ENCODE data around the gene WAPL.

WAPL gene

DNA sequence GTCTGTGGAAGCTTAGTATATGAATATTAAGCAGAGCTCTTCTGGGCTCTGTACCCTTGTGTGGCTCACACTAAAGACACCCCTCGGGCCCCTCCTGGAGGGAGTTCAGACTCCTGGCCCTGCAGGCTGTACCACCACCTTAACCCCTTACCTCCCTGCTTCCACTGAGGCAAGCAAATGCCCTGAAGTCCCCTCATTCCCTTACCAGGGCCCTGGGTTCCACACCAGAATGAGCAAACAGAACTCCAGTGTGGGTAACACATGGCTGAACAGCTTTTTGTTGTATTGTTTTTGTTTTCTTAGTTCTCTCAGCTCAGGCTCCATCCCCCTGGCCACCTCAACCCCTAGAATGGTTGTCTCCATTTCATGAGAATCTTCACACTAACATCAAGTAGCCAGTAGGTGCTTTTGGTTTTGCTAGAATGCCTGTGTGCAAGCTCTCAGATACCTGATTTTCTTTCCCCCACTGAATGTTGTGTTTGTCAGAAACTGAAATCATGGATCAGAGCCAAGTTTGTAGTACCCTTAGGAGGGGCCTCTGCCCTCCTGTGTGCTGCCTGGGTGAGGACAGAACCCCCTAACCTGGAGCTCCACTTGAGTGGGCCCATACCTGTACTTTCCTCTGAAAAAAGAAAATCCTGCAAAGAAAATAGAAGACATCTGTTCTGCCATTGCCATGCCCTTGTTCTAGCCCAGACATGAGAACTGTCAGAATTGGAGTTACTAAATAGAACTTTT lies 2.8 kb upstream of the WAPL start:
- no peak for DNase-seq (ENCODE audit: low spot score)

DNA sequence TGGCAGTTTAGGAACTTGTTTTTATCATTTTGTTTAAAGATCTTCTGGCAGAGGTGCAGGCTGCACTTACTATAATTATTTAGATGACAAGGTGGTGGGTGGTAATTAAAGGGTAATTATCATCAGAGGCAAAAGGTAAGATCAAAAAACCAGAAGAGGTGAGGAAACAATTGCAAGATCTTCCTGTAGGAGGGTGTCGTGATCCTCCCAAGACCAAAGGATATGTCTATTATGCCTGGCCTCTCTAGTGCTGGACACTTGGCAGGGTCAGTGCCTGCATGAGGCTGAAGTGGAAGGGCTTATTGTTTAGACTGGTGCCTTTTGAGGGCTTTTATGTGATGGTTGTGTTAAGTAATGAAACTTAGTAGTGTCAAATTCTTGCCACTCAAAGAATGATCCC lies 1.8 kb upstream of the WAPL start:
- DNase-seq (ENCODE audit: low spot score), result no peak

DNA sequence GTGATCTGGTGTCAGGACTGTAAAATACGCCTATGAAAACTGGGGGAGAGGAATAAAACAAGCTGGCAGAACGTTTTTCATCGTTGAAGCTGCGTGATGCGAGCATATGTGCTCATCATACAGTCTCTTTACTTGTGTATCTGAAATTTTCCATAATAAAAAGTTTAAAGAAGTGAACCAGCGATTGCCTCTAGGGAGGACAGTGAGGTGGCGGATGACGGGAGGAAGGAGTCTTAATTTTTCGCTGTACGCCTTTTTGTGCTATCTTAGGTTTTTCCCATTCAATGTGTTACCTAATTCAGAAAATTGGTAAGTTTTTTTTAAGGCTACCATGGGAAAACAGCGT lies 891 bp upstream of the WAPL start:
- no peak for DNase-seq (ENCODE audit: low spot score)

DNA sequence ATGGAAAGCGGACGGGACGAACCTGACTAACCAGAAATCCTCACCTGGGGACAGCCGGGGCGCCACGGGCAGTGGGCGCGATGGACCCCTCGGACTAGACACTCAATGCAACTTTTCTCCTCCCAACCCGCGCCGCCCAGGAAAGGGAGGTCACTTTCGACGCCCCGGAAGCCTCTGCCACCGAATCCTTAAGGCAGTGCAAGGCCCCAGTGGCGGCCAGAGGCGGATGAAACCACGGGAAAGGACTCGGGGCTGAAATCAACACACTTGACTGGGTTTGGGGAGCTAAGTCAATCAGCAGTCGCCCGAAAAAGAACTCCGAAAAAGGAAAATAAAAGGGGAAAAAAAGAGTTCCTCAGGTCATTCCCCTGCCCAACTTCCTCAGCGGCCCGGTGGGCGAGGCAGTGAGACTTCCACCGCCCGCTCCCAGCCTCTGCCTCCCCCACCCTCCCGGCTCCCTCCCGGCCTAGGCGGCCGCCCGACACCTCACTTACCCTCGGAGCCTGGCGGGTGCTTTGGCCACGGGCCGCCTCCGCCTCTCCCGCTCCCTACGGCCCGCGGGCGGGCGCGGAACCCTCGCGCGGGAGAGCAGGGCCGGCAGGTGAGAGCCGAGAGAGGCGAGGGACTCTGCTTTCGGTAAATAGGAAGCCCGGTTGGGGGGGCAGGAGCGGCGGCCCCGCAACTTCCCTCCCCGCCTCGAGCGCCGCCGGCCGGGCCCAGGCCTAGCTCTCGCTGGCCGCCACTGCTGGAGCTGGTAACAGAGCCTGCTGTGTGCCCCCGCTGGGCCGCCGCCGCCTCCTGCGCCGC lies 518 bp downstream of the WAPL start:
- DNase-seq (ENCODE audit: low spot score), result peak; percentile 51

DNA sequence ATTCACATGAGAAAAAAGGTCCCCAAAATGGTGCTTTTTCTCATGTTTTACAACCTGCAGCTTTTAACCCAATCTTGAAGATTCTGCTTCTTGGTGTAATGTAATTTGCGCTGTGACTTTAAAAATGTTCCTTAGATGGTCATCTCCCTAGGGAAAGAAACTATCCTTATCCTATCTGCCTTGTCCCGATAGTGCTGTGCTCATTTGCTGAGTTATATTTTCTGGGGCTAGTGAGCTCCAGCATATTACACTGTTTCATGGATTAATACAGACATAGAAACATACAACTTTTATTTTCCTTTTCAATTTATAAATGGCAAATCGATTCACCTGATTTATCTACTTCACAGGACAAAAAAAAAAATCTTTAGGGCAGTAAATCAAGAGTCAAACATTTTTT lies 2.8 kb downstream of the WAPL start:
- DNase-seq (ENCODE audit: low spot score), result no peak

- DNase-seq (ENCODE audit: low spot score), result no peak
These were observed 9.5 kb downstream of the WAPL start for GRCh38 chr10:86512137-86512536.

GRCh38 chr10:86511027-86511865 lies 10.3 kb downstream of the WAPL start:
- no peak for DNase-seq (ENCODE audit: low spot score)

- no peak for DNase-seq (ENCODE audit: low spot score)
These were observed 12.4 kb downstream of the WAPL start for GRCh38 chr10:86509145-86509544.

GRCh38 chr10:86508217-86508616 lies 13.4 kb downstream of the WAPL start:
- no peak for DNase-seq (ENCODE audit: low spot score)

- DNase-seq (ENCODE audit: low spot score), result peak; percentile 52
These were observed 15.1 kb downstream of the WAPL start for GRCh38 chr10:86506499-86506898.

GRCh38 chr10:86506062-86506461 lies 15.5 kb downstream of the WAPL start:
- DNase-seq (ENCODE audit: low spot score), result no peak

GRCh38 chr10:86504510-86504909 lies 17.1 kb downstream of the WAPL start:
- DNase-seq (ENCODE audit: low spot score), result no peak

GRCh38 chr10:86500846-86501245 lies 20.7 kb downstream of the WAPL start:
- DNase-seq (ENCODE audit: low spot score), result no peak

DNA sequence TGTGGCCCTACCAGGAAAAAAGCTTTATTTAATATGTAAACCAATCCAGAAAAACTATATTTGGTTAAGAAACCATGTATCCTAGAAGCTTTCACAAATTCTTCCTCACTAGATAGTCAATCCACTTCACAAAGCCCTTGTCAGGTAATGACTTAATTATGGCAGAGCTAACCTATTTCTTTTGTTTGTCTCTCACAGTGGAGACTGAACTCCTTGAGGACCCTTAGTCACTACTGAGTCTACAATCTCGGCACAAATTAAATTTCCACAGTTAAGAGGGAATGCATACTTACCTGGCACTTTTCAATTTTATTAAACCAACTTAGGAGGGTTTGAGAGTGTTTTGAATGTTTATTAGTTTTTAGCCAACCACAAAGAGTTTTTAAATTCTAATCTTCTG lies 23.0 kb downstream of the WAPL start:
- no peak for DNase-seq (ENCODE audit: low spot score)

DNA sequence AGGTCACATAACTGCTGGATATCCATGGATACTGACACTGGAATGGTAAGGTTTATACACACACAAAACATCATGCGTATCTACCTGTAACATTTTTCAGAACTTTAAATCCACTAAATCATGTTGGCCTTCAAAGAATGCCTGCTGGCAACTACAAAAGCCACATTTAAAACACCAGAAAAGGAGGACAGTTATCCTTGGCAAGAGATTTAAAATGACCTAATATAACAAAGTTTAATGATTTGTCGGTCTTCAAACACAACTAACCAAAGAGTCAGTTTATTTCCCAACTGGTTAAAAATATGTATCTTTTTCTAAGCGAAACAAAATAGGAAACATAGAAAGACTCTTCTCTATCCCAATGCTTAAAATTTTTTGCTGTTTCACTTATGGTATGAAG lies 24.0 kb downstream of the WAPL start:
- no peak for DNase-seq (ENCODE audit: low spot score)

GRCh38 chr10:86489960-86490612 lies 31.5 kb downstream of the WAPL start:
- no peak for DNase-seq (ENCODE audit: low spot score)

DNA sequence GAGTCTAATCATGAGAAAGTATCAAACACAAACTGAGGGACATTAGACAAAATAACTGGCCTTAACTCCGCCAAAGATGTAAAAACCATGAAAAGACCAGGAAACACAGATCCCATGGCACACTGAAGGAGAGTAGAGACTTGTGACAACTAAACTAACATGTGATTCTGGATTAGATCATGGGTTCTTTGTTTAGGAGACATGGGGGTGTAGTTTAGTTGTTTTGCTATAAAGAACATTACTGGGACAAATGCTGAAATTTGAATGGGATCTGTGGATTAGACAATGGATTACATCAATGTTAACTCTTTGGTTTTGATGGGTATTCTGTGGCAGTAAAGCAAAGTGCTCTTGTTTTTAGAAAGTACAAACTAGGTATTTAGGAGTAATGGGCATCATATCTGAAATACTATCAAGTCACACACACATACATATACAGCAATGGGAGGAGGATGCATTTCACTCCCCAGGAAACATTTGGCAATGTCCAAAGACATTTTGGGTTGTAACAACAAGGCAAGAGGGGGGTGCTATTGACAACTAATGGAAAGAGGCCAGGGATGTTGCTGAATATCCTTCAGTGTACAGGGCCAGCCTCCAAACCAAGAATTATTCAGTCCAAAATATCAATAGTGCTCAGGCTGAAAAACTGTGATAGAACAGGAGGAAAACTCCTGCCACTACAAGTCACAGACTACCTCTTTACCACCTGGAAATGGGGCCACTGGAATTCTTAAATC lies 32.4 kb downstream of the WAPL start:
- no peak for DNase-seq (ENCODE audit: low spot score)

- DNase-seq (ENCODE audit: low spot score), result no peak
These were observed 34.7 kb downstream of the WAPL start for GRCh38 chr10:86486856-86487255.

DNA sequence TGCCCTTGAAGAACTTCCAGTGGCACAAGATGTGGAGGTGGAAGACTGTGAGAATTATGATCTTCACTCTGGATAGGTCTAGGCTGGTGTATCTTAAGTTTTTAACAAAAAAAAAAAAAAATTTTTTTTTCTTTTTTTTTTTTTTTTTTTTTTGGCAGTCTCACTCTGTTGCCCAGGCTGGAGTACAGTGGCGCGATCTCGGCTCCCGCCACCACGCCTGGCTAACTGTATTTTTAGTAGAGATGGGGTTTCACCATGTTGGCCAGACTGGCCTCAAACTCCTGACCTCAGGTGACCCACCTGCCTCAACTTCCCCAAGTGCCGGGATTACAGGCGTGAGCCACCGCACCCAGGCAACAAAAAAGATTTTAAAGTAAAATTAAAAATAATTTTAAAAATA lies 37.9 kb downstream of the WAPL start:
- no peak for DNase-seq (ENCODE audit: low spot score)

GRCh38 chr10:86481761-86482160 lies 39.8 kb downstream of the WAPL start:
- DNase-seq (ENCODE audit: low spot score), result no peak

GRCh38 chr10:86480571-86480970 lies 41.0 kb downstream of the WAPL start:
- DNase-seq (ENCODE audit: low spot score), result no peak

GRCh38 chr10:86472061-86472460 lies 49.5 kb downstream of the WAPL start:
- DNase-seq (ENCODE audit: low spot score), result no peak
